ENCODE data around the gene SPINK4. TPM values are rescaled to one million over a fixed set of nuclear protein-coding genes. Genes with fewer than 3 reads are reported as not detected.

Gene SPINK4
- total RNA-seq, 2 experiments from 2014 or later: not detected

- Histone ChIP-seq H3K27ac (ENCODE audit: low read depth in 1 of 2, low read length in 2 of 2) (no peak overlapping the region), H3K9me3 (ENCODE audit: control insufficient read depth in 1 of 2, insufficient read depth in 1 of 2, low read length in 2 of 2) (no peaks in the 10 kb centered on the region), H3K4me1 (ENCODE audit: insufficient read depth, low read length) (peaks cover 10% of the 10 kb centered on the region), H3K36me3 (ENCODE audit: insufficient read depth, low read length) (no peaks in the 10 kb centered on the region), H3K4me3 (ENCODE audit: low read length) (no peak overlapping the region), H3K27me3 (ENCODE audit: control insufficient read depth in 1 of 2, insufficient read depth in 2 of 2, low read length in 2 of 2) (no peaks in the 10 kb centered on the region)
- Mint-ChIP-seq H3K27me3 (no peaks in the 10 kb centered on the region), H3K27ac (peak overlapping the region; percentile 2), H3K4me1 (ENCODE audit: low read depth) (peaks cover 9% of the 10 kb centered on the region), H3K9me3 (no peaks in the 10 kb centered on the region), H3K4me3 (no peak overlapping the region), H3K36me3 (ENCODE audit: low read depth) (no peaks in the 10 kb centered on the region)
- intact Hi-C loops (cut with DNase I, micrococcal nuclease): loop anchor here (1.0 to 10.0 kb wide), 5 partner anchors 57 to 643 kb away; partner anchors contain the start of gene B4GALT1 (in 1 of the 2)
- peak; percentile 90 for TF ChIP-seq CTCF (IDR thresholded peaks at IDR 0.05)
- peak; percentile 86 for ATAC-seq (ENCODE audit: poor library complexity)
- POLR2A ChIA-PET: interaction anchor here (0.8 to 1.9 kb wide), 4 partner anchors 65 to 200 kb away, joined by 3 to 8 read pairs (median 4); partner anchors contain the start of genes DNAJA1, NFX1 and SMU1
- CTCF ChIA-PET: interaction anchor here (0.6 to 1.6 kb wide), 4 partner anchors 55 to 149 kb away, joined by 3 to 6 read pairs (median 5); partner anchors contain the start of genes NFX1 and SMU1
- DNase-seq: peak; percentile 42 to 85 (median 64)
Observed at GRCh38 chr9:33225319-33226147, 14.4 kb upstream of the SPINK4 start.

DNA sequence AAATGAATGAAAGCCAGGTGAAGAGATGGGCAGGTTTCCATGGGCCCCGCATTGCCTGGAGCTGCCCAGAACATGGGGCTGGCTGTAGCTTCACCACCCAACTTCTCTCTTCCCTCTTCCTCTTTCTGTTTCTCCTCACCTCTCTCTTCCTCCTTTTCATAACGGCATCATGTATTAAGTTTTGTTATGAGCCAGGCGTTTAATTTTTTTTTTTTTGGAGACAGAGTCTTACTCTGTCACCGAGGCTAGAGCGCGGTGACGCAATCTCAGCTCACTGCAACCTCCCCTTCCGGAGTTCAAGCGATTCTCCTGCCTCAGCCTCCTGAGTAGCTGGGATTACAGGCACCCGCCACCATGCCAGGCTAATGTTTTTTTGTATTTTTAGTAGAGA lies 13.0 kb upstream of the SPINK4 start:
- no peak for ATAC-seq (ENCODE audit: poor library complexity)
- Histone ChIP-seq H3K4me3 (ENCODE audit: low read length) (no peak overlapping the region), H3K9me3 (ENCODE audit: control insufficient read depth in 1 of 2, insufficient read depth in 1 of 2, low read length in 2 of 2) (no peaks in the 10 kb centered on the region), H3K27me3 (ENCODE audit: control insufficient read depth in 1 of 2, insufficient read depth in 2 of 2, low read length in 2 of 2) (no peaks in the 10 kb centered on the region), H3K4me1 (ENCODE audit: insufficient read depth, low read length) (peaks cover 3% of the 10 kb centered on the region), H3K27ac (ENCODE audit: low read depth in 1 of 2, low read length in 2 of 2) (no peak overlapping the region), H3K36me3 (ENCODE audit: insufficient read depth, low read length) (no peaks in the 10 kb centered on the region)
- no peak for TF ChIP-seq CTCF (IDR thresholded peaks at IDR 0.05)
- no peaks in the 10 kb centered on the region for H3K27me3 Mint-ChIP-seq
- CTCF ChIA-PET: interaction anchor here (0.9 to 1.6 kb wide), 2 partner anchors 24 to 57 kb away, joined by 3 to 6 read pairs; no protein-coding TSS in a partner anchor
- POLR2A ChIA-PET: interaction anchor here (1.9 kb wide), 1 partner anchor 202 kb away, joined by 8 read pairs; the partner anchor contains the start of gene DNAJA1
- H3K4me1 Mint-ChIP-seq (ENCODE audit: low read depth): peaks cover 9% of the 10 kb centered on the region
- intact Hi-C loops (cut with DNase I, micrococcal nuclease): loop anchor here (5.0 to 10.0 kb wide), 3 partner anchors 60 to 645 kb away; partner anchors contain the start of gene B4GALT1 (in 1 of the 2)
- H3K9me3 Mint-ChIP-seq: no peaks in the 10 kb centered on the region
- no peak overlapping the region for H3K27ac Mint-ChIP-seq
- no peak overlapping the region for H3K4me3 Mint-ChIP-seq
- peak in 3 of 14 experiments; percentile 19 to 64 (median 56) for DNase-seq
- H3K36me3 Mint-ChIP-seq (ENCODE audit: low read depth): no peaks in the 10 kb centered on the region

DNA sequence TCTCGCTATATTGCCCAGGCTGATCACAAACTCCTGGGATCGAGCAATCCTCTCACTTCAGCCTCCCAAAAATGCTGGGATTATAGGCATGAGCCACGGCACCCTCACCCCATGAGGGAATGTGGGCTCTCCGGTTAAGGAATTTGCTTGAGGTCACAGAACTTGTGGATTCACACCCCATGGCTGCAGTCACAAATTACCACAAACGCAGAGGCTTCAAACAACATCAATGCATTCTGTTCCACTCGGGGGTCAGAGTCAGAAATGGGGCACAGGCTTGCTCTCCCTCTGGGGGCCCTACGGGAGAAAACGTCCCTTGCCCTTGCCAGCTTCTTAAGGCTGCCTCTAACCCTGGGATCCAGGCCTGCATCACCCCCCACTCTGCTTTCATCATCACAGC lies 12.2 kb upstream of the SPINK4 start:
- Histone ChIP-seq H3K9me3 (ENCODE audit: control insufficient read depth in 1 of 2, insufficient read depth in 1 of 2, low read length in 2 of 2) (no peaks in the 10 kb centered on the region), H3K4me3 (ENCODE audit: low read length) (no peak overlapping the region), H3K4me1 (ENCODE audit: insufficient read depth, low read length) (peaks cover 3% of the 10 kb centered on the region), H3K36me3 (ENCODE audit: insufficient read depth, low read length) (no peaks in the 10 kb centered on the region), H3K27me3 (ENCODE audit: control insufficient read depth in 1 of 2, insufficient read depth in 2 of 2, low read length in 2 of 2) (no peaks in the 10 kb centered on the region), H3K27ac (ENCODE audit: low read depth in 1 of 2, low read length in 2 of 2) (no peak overlapping the region)
- no peaks in the 10 kb centered on the region for H3K27me3 Mint-ChIP-seq
- peaks cover 9% of the 10 kb centered on the region for H3K4me1 Mint-ChIP-seq (ENCODE audit: low read depth)
- DNase-seq (no peak), ATAC-seq (ENCODE audit: poor library complexity) (no peak)
- no peak for TF ChIP-seq CTCF (IDR thresholded peaks at IDR 0.05)
- no peaks in the 10 kb centered on the region for H3K36me3 Mint-ChIP-seq (ENCODE audit: low read depth)
- POLR2A ChIA-PET: interaction anchor here (1.9 kb wide), 1 partner anchor 202 kb away, joined by 8 read pairs; the partner anchor contains the start of gene DNAJA1
- H3K9me3 Mint-ChIP-seq: no peaks in the 10 kb centered on the region
- H3K4me3 Mint-ChIP-seq: no peak overlapping the region
- CTCF ChIA-PET: no interaction called here
- intact Hi-C loops (cut with DNase I, micrococcal nuclease): loop anchor here (5.0 to 10.0 kb wide), 3 partner anchors 60 to 645 kb away; partner anchors contain the start of gene B4GALT1 (in 1 of the 2)
- H3K27ac Mint-ChIP-seq: no peak overlapping the region

All from CD4-positive, alpha-beta T cell (primary cell).